ENCODE results near the gene MINDY4. TPM values are rescaled to one million over a fixed set of nuclear protein-coding genes. Genes with fewer than 3 reads are reported as not detected.

Gene MINDY4
- total and polyA plus RNA-seq, 2 donors = 1.5 to 1.7 TPM

- H3K36me3 ChIP-seq (ENCODE audit: control insufficient read depth in 2 of 2, insufficient read depth in 2 of 2, low read length in 1 of 2) = no peaks in the 10 kb centered on the region
- DNase-seq (ENCODE audit: low read depth in 6 of 9, low spot score in 9 of 9) = no peak
- H3K9me3 ChIP-seq (ENCODE audit: control insufficient read depth in 2 of 2, insufficient read depth in 1 of 2, low read length in 1 of 2) = no peaks in the 10 kb centered on the region
- WGBS = 91% methylated on average over 3 of the region's 3 CpGs
- H3K4me3 ChIP-seq (ENCODE audit: low read length in 2 of 2) = no peak overlapping the region
- H3K4me1 ChIP-seq (ENCODE audit: control insufficient read depth in 2 of 2, insufficient read depth in 2 of 2, low read length in 2 of 2) = no peaks in the 10 kb centered on the region
- H3K27ac ChIP-seq (ENCODE audit: low read depth in 1 of 2, low read length in 1 of 2) = no peak overlapping the region
- no peaks in the 10 kb centered on the region for H3K27me3 ChIP-seq (ENCODE audit: control insufficient read depth in 2 of 2, insufficient read depth in 1 of 2, low read length in 1 of 2)
Observed at GRCh38 chr7:30815388-30815854, 44.2 kb downstream of the MINDY4 start.

- Histone ChIP-seq H3K4me1 (ENCODE audit: control insufficient read depth in 2 of 2, insufficient read depth in 2 of 2, low read length in 2 of 2) (no peaks in the 10 kb centered on the region), H3K4me3 (ENCODE audit: low read length in 2 of 2) (no peak overlapping the region), H3K27ac (ENCODE audit: low read depth in 1 of 2, low read length in 1 of 2) (no peak overlapping the region), H3K27me3 (ENCODE audit: control insufficient read depth in 2 of 2, insufficient read depth in 1 of 2, low read length in 1 of 2) (no peaks in the 10 kb centered on the region), H3K9me3 (ENCODE audit: control insufficient read depth in 2 of 2, insufficient read depth in 1 of 2, low read length in 1 of 2) (no peaks in the 10 kb centered on the region), H3K36me3 (ENCODE audit: control insufficient read depth in 2 of 2, insufficient read depth in 2 of 2, low read length in 1 of 2) (no peaks in the 10 kb centered on the region)
- 94% methylated on average over 12 of the region's 12 CpGs for WGBS
- no peak for DNase-seq (ENCODE audit: low read depth in 6 of 9, low spot score in 9 of 9)
Observed at GRCh38 chr7:30815951-30816644, 44.9 kb downstream of the MINDY4 start.

- H3K4me3 ChIP-seq (ENCODE audit: low read length in 2 of 2) = no peak overlapping the region
- no peaks in the 10 kb centered on the region for H3K4me1 ChIP-seq (ENCODE audit: control insufficient read depth in 2 of 2, insufficient read depth in 2 of 2, low read length in 2 of 2)
- H3K36me3 ChIP-seq (ENCODE audit: control insufficient read depth in 2 of 2, insufficient read depth in 2 of 2, low read length in 1 of 2) = no peaks in the 10 kb centered on the region
- no peaks in the 10 kb centered on the region for H3K9me3 ChIP-seq (ENCODE audit: control insufficient read depth in 2 of 2, insufficient read depth in 1 of 2, low read length in 1 of 2)
- DNase-seq (ENCODE audit: low read depth in 6 of 9, low spot score in 9 of 9) = no peak
- H3K27me3 ChIP-seq (ENCODE audit: control insufficient read depth in 2 of 2, insufficient read depth in 1 of 2, low read length in 1 of 2) = no peaks in the 10 kb centered on the region
- 85% methylated on average over 6 of the region's 6 CpGs for WGBS
- H3K27ac ChIP-seq (ENCODE audit: low read depth in 1 of 2, low read length in 1 of 2) = no peak overlapping the region
Observed at GRCh38 chr7:30816645-30817370, 45.6 kb downstream of the MINDY4 start.

GRCh38 chr7:30817371-30817767, 46.2 kb downstream of the MINDY4 start:
- no peaks in the 10 kb centered on the region for H3K9me3 ChIP-seq (ENCODE audit: control insufficient read depth in 2 of 2, insufficient read depth in 1 of 2, low read length in 1 of 2)
- no peak overlapping the region for H3K4me3 ChIP-seq (ENCODE audit: low read length in 2 of 2)
- no peaks in the 10 kb centered on the region for H3K4me1 ChIP-seq (ENCODE audit: control insufficient read depth in 2 of 2, insufficient read depth in 2 of 2, low read length in 2 of 2)
- no peaks in the 10 kb centered on the region for H3K27me3 ChIP-seq (ENCODE audit: control insufficient read depth in 2 of 2, insufficient read depth in 1 of 2, low read length in 1 of 2)
- no peak for DNase-seq (ENCODE audit: low read depth in 6 of 9, low spot score in 9 of 9)
- H3K27ac ChIP-seq (ENCODE audit: low read depth in 1 of 2, low read length in 1 of 2) = no peak overlapping the region
- 96% methylated on average over 7 of the region's 7 CpGs for WGBS
- no peaks in the 10 kb centered on the region for H3K36me3 ChIP-seq (ENCODE audit: control insufficient read depth in 2 of 2, insufficient read depth in 2 of 2, low read length in 1 of 2)

GRCh38 chr7:30824821-30825720, 53.9 kb downstream of the MINDY4 start:
- H3K4me3 ChIP-seq (ENCODE audit: low read length in 2 of 2) = no peak overlapping the region
- no peak overlapping the region for H3K27ac ChIP-seq (ENCODE audit: low read depth in 1 of 2, low read length in 1 of 2)
- H3K9me3 ChIP-seq (ENCODE audit: control insufficient read depth in 2 of 2, insufficient read depth in 1 of 2, low read length in 1 of 2) = no peaks in the 10 kb centered on the region
- H3K4me1 ChIP-seq (ENCODE audit: control insufficient read depth in 2 of 2, insufficient read depth in 2 of 2, low read length in 2 of 2) = peaks cover 4 to 16% of the 10 kb centered on the region in 2 donors
- no peaks in the 10 kb centered on the region for H3K36me3 ChIP-seq (ENCODE audit: control insufficient read depth in 2 of 2, insufficient read depth in 2 of 2, low read length in 1 of 2)
- 93% methylated on average over 6 of the region's 6 CpGs for WGBS
- no peak for DNase-seq (ENCODE audit: low read depth in 6 of 9, low spot score in 9 of 9)
- H3K27me3 ChIP-seq (ENCODE audit: control insufficient read depth in 2 of 2, insufficient read depth in 1 of 2, low read length in 1 of 2) = no peaks in the 10 kb centered on the region

- Histone ChIP-seq H3K27ac (ENCODE audit: low read depth in 1 of 2, low read length in 1 of 2) (no peak overlapping the region), H3K36me3 (ENCODE audit: control insufficient read depth in 2 of 2, insufficient read depth in 2 of 2, low read length in 1 of 2) (no peaks in the 10 kb centered on the region), H3K4me3 (ENCODE audit: low read length in 2 of 2) (no peak overlapping the region), H3K9me3 (ENCODE audit: control insufficient read depth in 2 of 2, insufficient read depth in 1 of 2, low read length in 1 of 2) (peaks cover 0 to under 1% of the 10 kb centered on the region in 2 donors), H3K4me1 (ENCODE audit: control insufficient read depth in 2 of 2, insufficient read depth in 2 of 2, low read length in 2 of 2) (peaks cover 4 to 17% of the 10 kb centered on the region in 2 donors), H3K27me3 (ENCODE audit: control insufficient read depth in 2 of 2, insufficient read depth in 1 of 2, low read length in 1 of 2) (no peaks in the 10 kb centered on the region)
- WGBS = 96% methylated on average over 7 of the region's 7 CpGs
- DNase-seq (ENCODE audit: low read depth in 6 of 9, low spot score in 9 of 9) = no peak
Observed at GRCh38 chr7:30826181-30826580, 55.0 kb downstream of the MINDY4 start.

- no peak overlapping the region for H3K4me3 ChIP-seq (ENCODE audit: low read length in 2 of 2)
- peak overlapping the region in 1 of 2 donors; percentile 49 for H3K27ac ChIP-seq (ENCODE audit: low read depth in 1 of 2, low read length in 1 of 2)
- no peaks in the 10 kb centered on the region for H3K36me3 ChIP-seq (ENCODE audit: control insufficient read depth in 2 of 2, insufficient read depth in 2 of 2, low read length in 1 of 2)
- no peaks in the 10 kb centered on the region for H3K27me3 ChIP-seq (ENCODE audit: control insufficient read depth in 2 of 2, insufficient read depth in 1 of 2, low read length in 1 of 2)
- peaks cover 0 to 4% of the 10 kb centered on the region in 2 donors for H3K9me3 ChIP-seq (ENCODE audit: control insufficient read depth in 2 of 2, insufficient read depth in 1 of 2, low read length in 1 of 2)
- H3K4me1 ChIP-seq (ENCODE audit: control insufficient read depth in 2 of 2, insufficient read depth in 2 of 2, low read length in 2 of 2) = peaks cover 4 to 17% of the 10 kb centered on the region in 2 donors
- no peak for DNase-seq (ENCODE audit: low read depth in 6 of 9, low spot score in 9 of 9)
- WGBS = 97% methylated on average over 9 of the region's 9 CpGs
Observed at GRCh38 chr7:30828591-30828990, 57.4 kb downstream of the MINDY4 start.

- H3K27ac ChIP-seq (ENCODE audit: low read depth in 1 of 2, low read length in 1 of 2) = peak overlapping the region; percentile 10 to 55
- no peak overlapping the region for H3K4me3 ChIP-seq (ENCODE audit: low read length in 2 of 2)
- DNase-seq (ENCODE audit: low read depth in 6 of 9, low spot score in 9 of 9) = peak in 8 of 9 donors; percentile 9 to 70 (median 36)
- peaks cover 0 to 12% of the 10 kb centered on the region in 2 donors for H3K9me3 ChIP-seq (ENCODE audit: control insufficient read depth in 2 of 2, insufficient read depth in 1 of 2, low read length in 1 of 2)
- H3K27me3 ChIP-seq (ENCODE audit: control insufficient read depth in 2 of 2, insufficient read depth in 1 of 2, low read length in 1 of 2) = no peaks in the 10 kb centered on the region
- H3K36me3 ChIP-seq (ENCODE audit: control insufficient read depth in 2 of 2, insufficient read depth in 2 of 2, low read length in 1 of 2) = no peaks in the 10 kb centered on the region
- 68% methylated on average over 2 of the region's 2 CpGs for WGBS
- H3K4me1 ChIP-seq (ENCODE audit: control insufficient read depth in 2 of 2, insufficient read depth in 2 of 2, low read length in 2 of 2) = peaks cover 4 to 17% of the 10 kb centered on the region in 2 donors
Observed at GRCh38 chr7:30829471-30829870, 58.3 kb downstream of the MINDY4 start.
